Neuronal stem cell (in vitro differentiated cells): Measurements from ENCODE around the gene COL16A1.

Source experiments
- DNase-seq: peaks from one replicate; pipeline ENCODE4 v3.0.0-alpha.2; 2013; ENCODE audit warnings: low spot score
- H2AFZ ChIP-seq: one replicate; pipeline ENCODE4 v1.6.1; 2013; ENCODE audit warnings: mild to moderate bottlenecking, low read length, inconsistent platforms
- H2AK5ac ChIP-seq: 2 replicates; pipeline ENCODE4 v1.6.1; 2013; ENCODE audit warnings: low read depth, mild to moderate bottlenecking, inconsistent platforms, low read length, moderate library complexity, mixed read lengths
- H2BK120ac ChIP-seq: 2 replicates; pipeline ENCODE4 v1.6.1; 2013; ENCODE audit warnings: low read depth, mild to moderate bottlenecking, inconsistent platforms, low read length, moderate library complexity, mixed read lengths
- H2BK12ac ChIP-seq: one replicate; pipeline ENCODE4 v1.6.1; 2013; ENCODE audit warnings: low read length, inconsistent platforms
- H2BK15ac ChIP-seq: 2 replicates; pipeline ENCODE4 v1.6.1; 2013; ENCODE audit warnings: mild to moderate bottlenecking, low read length, inconsistent platforms, mixed read lengths
- H2BK5ac ChIP-seq: one replicate; pipeline ENCODE4 v1.6.1; 2013; ENCODE audit warnings: inconsistent platforms, mild to moderate bottlenecking, low read length, moderate library complexity
- H3K14ac ChIP-seq: one replicate; pipeline ENCODE4 v1.6.1; 2013; ENCODE audit warnings: low read length, inconsistent platforms
- H3K18ac ChIP-seq: 2 replicates; pipeline ENCODE4 v1.6.1; 2013; ENCODE audit warnings: low read length, inconsistent platforms
- H3K23ac ChIP-seq: 2 replicates; pipeline ENCODE4 v1.6.1; 2013; ENCODE audit warnings: low read depth, mild to moderate bottlenecking, mixed read lengths, low read length, inconsistent platforms; ENCODE audit not compliant: poor library complexity
- H3K27ac ChIP-seq: replicated peaks from 3 replicates; pipeline ENCODE4 v1.5.1; 2013; ENCODE audit warnings: low read length, inconsistent platforms
- H3K27me3 ChIP-seq, 3 experiments: 2 replicates each; pipeline ENCODE4 v1.6.1; 2013; ENCODE audit warnings: low read length in 3 of 3, mild to moderate bottlenecking in 2 of 3, inconsistent platforms in 1 of 3, low read depth in 1 of 3, mixed read lengths in 1 of 3, moderate library complexity in 1 of 3; ENCODE audit not compliant: control insufficient read depth in 3 of 3, insufficient read depth in 3 of 3
- H3K36me3 ChIP-seq, 2 donors: replicated peaks in 1 of 2; 2 replicates each; pipeline ENCODE4 v1.6.1; 2013; ENCODE audit warnings: low read length in 2 of 2; ENCODE audit not compliant: control insufficient read depth in 2 of 2, insufficient read depth in 2 of 2
- H3K4ac ChIP-seq: 2 replicates; pipeline ENCODE4 v1.6.1; 2013; ENCODE audit warnings: inconsistent platforms, mild to moderate bottlenecking, low read length, moderate library complexity
- H3K4me1 ChIP-seq, 2 donors: 1 replicate in 1 of 2; 2 replicates in 1 of 2; pipeline ENCODE4 v1.6.1; 2013; ENCODE audit warnings: low read length in 2 of 2, low read depth in 1 of 2; ENCODE audit not compliant: control insufficient read depth in 2 of 2, insufficient read depth in 1 of 2
- H3K4me2 ChIP-seq: one replicate; pipeline ENCODE4 v1.6.1; 2013; ENCODE audit warnings: mild to moderate bottlenecking, low read length, inconsistent platforms; ENCODE audit not compliant: insufficient read depth, poor library complexity, severe bottlenecking
- H3K4me3 ChIP-seq, 2 donors: 2 replicates each; pipeline ENCODE4 v1.5.1; 2013; ENCODE audit warnings: low read length in 2 of 2, mild to moderate bottlenecking in 2 of 2, inconsistent platforms in 1 of 2, moderate library complexity in 1 of 2
- H3K79me1 ChIP-seq: one replicate; pipeline ENCODE4 v1.6.1; 2013; ENCODE audit warnings: low read depth, mild to moderate bottlenecking, inconsistent platforms, low read length, moderate library complexity
- H3K9ac ChIP-seq: one replicate; pipeline ENCODE4 v1.6.1; 2013; ENCODE audit warnings: mild to moderate bottlenecking, low read depth, low read length, inconsistent platforms; ENCODE audit not compliant: poor library complexity
- H3K9me3 ChIP-seq, 2 donors: replicated peaks in 1 of 2; 2 replicates each; pipeline versions ENCODE3 to v1.6.1; 2013; ENCODE audit warnings: low read length in 2 of 2, mild to moderate bottlenecking in 2 of 2, inconsistent platforms in 1 of 2, low read depth in 1 of 2, mixed read lengths in 1 of 2, moderate library complexity in 1 of 2; ENCODE audit not compliant: control insufficient read depth in 2 of 2, insufficient read depth in 1 of 2
- H4K8ac ChIP-seq: one replicate; pipeline ENCODE4 v1.6.1; 2013; ENCODE audit warnings: low read depth, mild to moderate bottlenecking, inconsistent platforms, low read length, moderate library complexity
- H4K91ac ChIP-seq: one replicate; pipeline ENCODE4 v1.6.1; 2013; ENCODE audit warnings: low read length, low read depth, mild to moderate bottlenecking, inconsistent platforms; ENCODE audit not compliant: poor library complexity
- WGBS, 2 donors: extraction: QIAGEN DNeasy Blood & Tissue Kit; methylation state at CpG; one replicate each; pipeline ENCODE4 v1.1.7; 2013; ENCODE audit warnings: missing lambda C conversion rate in 2 of 2, mixed read lengths in 1 of 2; ENCODE audit not compliant: insufficient read length in 2 of 2, insufficient replicate concordance in 1 of 2; ENCODE audit errors: extremely low coverage in 2 of 2; 5-methylcytosine and 5-hydroxymethylcytosine counted together

Gene COL16A1

DNA sequence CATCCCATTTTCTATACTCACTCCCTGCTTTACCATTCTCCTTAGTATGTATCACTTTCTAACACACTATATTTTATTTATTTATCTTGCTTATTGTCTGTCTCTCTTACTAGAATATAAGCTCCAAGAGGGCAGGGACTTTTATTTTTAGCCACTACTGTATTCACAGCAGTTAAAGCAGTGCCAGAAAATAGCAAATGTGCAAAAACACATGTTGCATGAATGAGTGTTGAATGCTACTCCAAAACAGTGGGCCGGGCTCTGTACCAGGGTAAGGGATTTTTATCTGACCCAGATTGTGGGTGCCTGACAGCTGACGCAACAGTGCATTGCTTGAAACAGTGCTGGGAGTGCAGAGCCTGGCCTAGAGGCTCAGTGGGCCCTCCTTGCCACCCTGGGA is 24.7 kb downstream of the COL16A1 start:
- no peak overlapping the region for H3K14ac ChIP-seq
- H2BK12ac ChIP-seq = no peak overlapping the region
- H2BK120ac ChIP-seq = no peak overlapping the region
- peaks cover 0 to 67% (median 0%) of the 10 kb centered on the region in 3 experiments for H3K27me3 ChIP-seq
- no peaks in the 10 kb centered on the region for H3K36me3 ChIP-seq
- H3K18ac ChIP-seq = no peak overlapping the region
- H2AFZ ChIP-seq = no peak overlapping the region
- no peak overlapping the region for H3K27ac ChIP-seq
- H2BK15ac ChIP-seq = no peak overlapping the region
- no peak overlapping the region for H3K4me3 ChIP-seq
- H2AK5ac ChIP-seq = no peak overlapping the region
- no peak for DNase-seq
- H3K4me2 ChIP-seq = no peak overlapping the region
- H3K79me1 ChIP-seq = no peaks in the 10 kb centered on the region
- no peak overlapping the region for H3K9ac ChIP-seq
- peaks cover 0 to 7% of the 10 kb centered on the region in 2 donors for H3K4me1 ChIP-seq
- WGBS, 2 donors = no CpG with 5 or more reads among the region's 2 CpGs
- no peak overlapping the region for H4K91ac ChIP-seq
- H4K8ac ChIP-seq = no peak overlapping the region
- H3K9me3 ChIP-seq = no peaks in the 10 kb centered on the region
- no peak overlapping the region for H3K23ac ChIP-seq
- no peak overlapping the region for H2BK5ac ChIP-seq
- no peak overlapping the region for H3K4ac ChIP-seq

GRCh38 chr1:31678681-31679080 is 25.1 kb downstream of the COL16A1 start:
- no peak overlapping the region for H3K9ac ChIP-seq
- no peak overlapping the region for H3K14ac ChIP-seq
- H3K23ac ChIP-seq = no peak overlapping the region
- H3K79me1 ChIP-seq = no peaks in the 10 kb centered on the region
- peaks cover 0 to 67% (median 0%) of the 10 kb centered on the region in 3 experiments for H3K27me3 ChIP-seq
- no peak overlapping the region for H2BK5ac ChIP-seq
- no peak overlapping the region for H4K8ac ChIP-seq
- H4K91ac ChIP-seq = no peak overlapping the region
- no peaks in the 10 kb centered on the region for H3K9me3 ChIP-seq
- H3K18ac ChIP-seq = no peak overlapping the region
- H3K4me2 ChIP-seq = no peak overlapping the region
- no peak overlapping the region for H3K27ac ChIP-seq
- no peak overlapping the region for H2BK12ac ChIP-seq
- H3K4me1 ChIP-seq = peaks cover 0 to 7% of the 10 kb centered on the region in 2 donors
- no peak overlapping the region for H3K4me3 ChIP-seq
- no peak overlapping the region for H3K4ac ChIP-seq
- no CpG with 5 or more reads among the region's 4 CpGs for WGBS, 2 donors
- no peak overlapping the region for H2BK15ac ChIP-seq
- H3K36me3 ChIP-seq = no peaks in the 10 kb centered on the region
- H2AFZ ChIP-seq = no peak overlapping the region
- no peak overlapping the region for H2BK120ac ChIP-seq
- DNase-seq = no peak
- H2AK5ac ChIP-seq = no peak overlapping the region

DNA sequence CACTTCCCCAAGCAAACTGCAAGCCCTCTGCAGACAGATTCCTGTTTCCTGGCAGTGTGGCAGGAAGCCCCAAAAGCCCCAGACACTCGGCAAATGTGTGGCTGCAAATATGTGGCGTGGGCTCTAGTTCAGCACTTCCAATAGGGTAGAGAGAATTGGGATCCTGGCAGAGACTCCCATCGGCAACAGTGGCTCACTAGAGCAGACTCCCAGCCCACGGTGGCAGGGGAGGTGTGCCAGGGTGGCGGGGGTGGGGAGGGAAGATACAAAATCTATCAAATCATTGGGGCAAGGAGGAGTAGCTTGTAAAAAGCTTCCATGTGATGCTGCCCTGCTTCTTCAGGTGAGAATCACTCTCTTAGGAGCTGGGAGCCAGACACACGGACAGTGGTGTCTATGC is 25.9 kb downstream of the COL16A1 start:
- H3K4ac ChIP-seq = no peak overlapping the region
- H3K4me3 ChIP-seq = no peak overlapping the region
- H3K23ac ChIP-seq = no peak overlapping the region
- H3K14ac ChIP-seq = no peak overlapping the region
- no peak overlapping the region for H4K91ac ChIP-seq
- no peak overlapping the region for H4K8ac ChIP-seq
- H2BK12ac ChIP-seq = no peak overlapping the region
- H2BK120ac ChIP-seq = no peak overlapping the region
- no peak overlapping the region for H2AFZ ChIP-seq
- H3K9me3 ChIP-seq = no peaks in the 10 kb centered on the region
- no peak overlapping the region for H3K18ac ChIP-seq
- no peak overlapping the region for H3K9ac ChIP-seq
- H2BK5ac ChIP-seq = no peak overlapping the region
- DNase-seq = no peak
- no peaks in the 10 kb centered on the region for H3K79me1 ChIP-seq
- H3K4me2 ChIP-seq = no peak overlapping the region
- no peak overlapping the region for H2AK5ac ChIP-seq
- H3K4me1 ChIP-seq = peaks cover 0 to 7% of the 10 kb centered on the region in 2 donors
- no peak overlapping the region for H2BK15ac ChIP-seq
- no peaks in the 10 kb centered on the region for H3K36me3 ChIP-seq
- WGBS, 2 donors = no CpG with 5 or more reads among the region's 6 CpGs
- H3K27ac ChIP-seq = no peak overlapping the region
- peaks cover 0 to 67% (median 0%) of the 10 kb centered on the region in 3 experiments for H3K27me3 ChIP-seq

DNA sequence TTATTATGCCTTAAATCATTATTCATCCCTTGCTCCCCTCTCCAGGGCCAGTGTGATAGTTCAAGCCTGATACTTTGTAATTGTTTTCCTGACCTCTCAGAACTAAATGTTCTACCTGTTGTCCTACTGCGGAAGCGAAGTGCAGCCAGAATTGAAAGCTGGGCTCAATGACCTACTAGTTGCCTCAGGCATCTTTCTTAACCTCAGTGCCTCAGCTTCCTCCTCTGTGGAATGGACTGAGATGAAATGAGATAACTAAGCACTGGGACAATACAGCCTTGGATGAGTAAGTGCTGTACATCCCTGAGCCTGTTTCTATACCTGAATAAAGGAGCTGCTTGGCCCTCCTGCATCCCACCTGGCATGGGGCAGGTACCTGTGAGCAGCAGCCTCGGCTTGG is 26.4 kb downstream of the COL16A1 start:
- H3K4me1 ChIP-seq = peaks cover 0 to 7% of the 10 kb centered on the region in 2 donors
- no peak overlapping the region for H4K8ac ChIP-seq
- H3K4me2 ChIP-seq = no peak overlapping the region
- H3K23ac ChIP-seq = no peak overlapping the region
- no peak overlapping the region for H2BK15ac ChIP-seq
- H3K9me3 ChIP-seq = no peaks in the 10 kb centered on the region
- peaks cover 0 to 69% (median 0%) of the 10 kb centered on the region in 3 experiments for H3K27me3 ChIP-seq
- H3K14ac ChIP-seq = no peak overlapping the region
- H2AK5ac ChIP-seq = no peak overlapping the region
- H3K79me1 ChIP-seq = no peaks in the 10 kb centered on the region
- H3K9ac ChIP-seq = no peak overlapping the region
- no peak overlapping the region for H3K4ac ChIP-seq
- H2AFZ ChIP-seq = no peak overlapping the region
- WGBS, 2 donors = no CpG with 5 or more reads among the region's 3 CpGs
- no peak for DNase-seq
- H3K27ac ChIP-seq = no peak overlapping the region
- no peak overlapping the region for H3K18ac ChIP-seq
- no peak overlapping the region for H2BK5ac ChIP-seq
- no peak overlapping the region for H2BK120ac ChIP-seq
- no peak overlapping the region for H4K91ac ChIP-seq
- no peak overlapping the region for H2BK12ac ChIP-seq
- no peaks in the 10 kb centered on the region for H3K36me3 ChIP-seq
- no peak overlapping the region for H3K4me3 ChIP-seq
